Liver (tissue), 3 donors: ENCODE measurements around the gene MIEN1.

Source experiments
- CTCF ChIP-seq: fragments of 150-350 bp; IDR thresholded peaks from 2 replicates; pipeline ENCODE4 v1.5.1; 2017; ENCODE audit warnings: improper control_type of control experiment, low read depth, low read length; ENCODE audit not compliant: missing input control
- FOXA1 ChIP-seq: IDR thresholded peaks from 2 replicates; pipeline ENCODE4 v1.6.1; 2016; ENCODE audit warnings: antibody characterized with exemption
- GABPA ChIP-seq, 2 donors: IDR thresholded peaks in 1 of 2; conservative IDR thresholded peaks in 1 of 2; 2 replicates each; pipeline ENCODE4 v1.6.1; 2016; ENCODE audit warnings: antibody characterized with exemption in 2 of 2, mild to moderate bottlenecking in 1 of 2, moderate library complexity in 1 of 2
- HNF4G ChIP-seq: IDR thresholded peaks from 2 replicates; pipeline ENCODE4 v1.6.1; 2016; ENCODE audit warnings: antibody characterized with exemption
- JUND ChIP-seq, 2 donors: IDR thresholded peaks; 2 replicates each; pipeline ENCODE4 v1.6.1; 2016; ENCODE audit warnings: antibody characterized with exemption in 2 of 2
- NR2F2 ChIP-seq: IDR thresholded peaks from 2 replicates; pipeline ENCODE4 v1.6.1; 2016; ENCODE audit warnings: antibody characterized with exemption
- TAF1 ChIP-seq: conservative IDR thresholded peaks from 2 replicates; pipeline ENCODE4 v1.6.1; 2016; ENCODE audit warnings: antibody characterized with exemption, mild to moderate bottlenecking
- YY1 ChIP-seq: IDR thresholded peaks from 2 replicates; pipeline ENCODE4 v1.6.1; 2016; ENCODE audit warnings: antibody characterized with exemption, mild to moderate bottlenecking
- TF ChIP-seq, protein P1 (sequence below): IDR thresholded peaks from 2 replicates; pipeline ENCODE4 v1.6.1; 2016; ENCODE audit warnings: antibody characterized with exemption, mild to moderate bottlenecking
- TF ChIP-seq, protein P2 (sequence below): IDR thresholded peaks from 2 replicates; pipeline ENCODE4 v1.6.1; 2016; ENCODE audit warnings: antibody characterized with exemption
- donor health status: healthy.
- donor health status: healthy.

- TF ChIP-seq TAF1 = no peak
- no peak for TF ChIP-seq FOXA1
- no peak for TF ChIP-seq CTCF
- TF ChIP-seq NR2F2 = no peak
- TF ChIP-seq YY1 = no peak
- TF ChIP-seq, protein P1, sequence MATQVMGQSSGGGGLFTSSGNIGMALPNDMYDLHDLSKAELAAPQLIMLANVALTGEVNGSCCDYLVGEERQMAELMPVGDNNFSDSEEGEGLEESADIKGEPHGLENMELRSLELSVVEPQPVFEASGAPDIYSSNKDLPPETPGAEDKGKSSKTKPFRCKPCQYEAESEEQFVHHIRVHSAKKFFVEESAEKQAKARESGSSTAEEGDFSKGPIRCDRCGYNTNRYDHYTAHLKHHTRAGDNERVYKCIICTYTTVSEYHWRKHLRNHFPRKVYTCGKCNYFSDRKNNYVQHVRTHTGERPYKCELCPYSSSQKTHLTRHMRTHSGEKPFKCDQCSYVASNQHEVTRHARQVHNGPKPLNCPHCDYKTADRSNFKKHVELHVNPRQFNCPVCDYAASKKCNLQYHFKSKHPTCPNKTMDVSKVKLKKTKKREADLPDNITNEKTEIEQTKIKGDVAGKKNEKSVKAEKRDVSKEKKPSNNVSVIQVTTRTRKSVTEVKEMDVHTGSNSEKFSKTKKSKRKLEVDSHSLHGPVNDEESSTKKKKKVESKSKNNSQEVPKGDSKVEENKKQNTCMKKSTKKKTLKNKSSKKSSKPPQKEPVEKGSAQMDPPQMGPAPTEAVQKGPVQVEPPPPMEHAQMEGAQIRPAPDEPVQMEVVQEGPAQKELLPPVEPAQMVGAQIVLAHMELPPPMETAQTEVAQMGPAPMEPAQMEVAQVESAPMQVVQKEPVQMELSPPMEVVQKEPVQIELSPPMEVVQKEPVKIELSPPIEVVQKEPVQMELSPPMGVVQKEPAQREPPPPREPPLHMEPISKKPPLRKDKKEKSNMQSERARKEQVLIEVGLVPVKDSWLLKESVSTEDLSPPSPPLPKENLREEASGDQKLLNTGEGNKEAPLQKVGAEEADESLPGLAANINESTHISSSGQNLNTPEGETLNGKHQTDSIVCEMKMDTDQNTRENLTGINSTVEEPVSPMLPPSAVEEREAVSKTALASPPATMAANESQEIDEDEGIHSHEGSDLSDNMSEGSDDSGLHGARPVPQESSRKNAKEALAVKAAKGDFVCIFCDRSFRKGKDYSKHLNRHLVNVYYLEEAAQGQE = no peak
- no peak for TF ChIP-seq JUND (IDR thresholded peaks at IDR 0.05)
- TF ChIP-seq HNF4G = no peak
- TF ChIP-seq, protein P2, sequence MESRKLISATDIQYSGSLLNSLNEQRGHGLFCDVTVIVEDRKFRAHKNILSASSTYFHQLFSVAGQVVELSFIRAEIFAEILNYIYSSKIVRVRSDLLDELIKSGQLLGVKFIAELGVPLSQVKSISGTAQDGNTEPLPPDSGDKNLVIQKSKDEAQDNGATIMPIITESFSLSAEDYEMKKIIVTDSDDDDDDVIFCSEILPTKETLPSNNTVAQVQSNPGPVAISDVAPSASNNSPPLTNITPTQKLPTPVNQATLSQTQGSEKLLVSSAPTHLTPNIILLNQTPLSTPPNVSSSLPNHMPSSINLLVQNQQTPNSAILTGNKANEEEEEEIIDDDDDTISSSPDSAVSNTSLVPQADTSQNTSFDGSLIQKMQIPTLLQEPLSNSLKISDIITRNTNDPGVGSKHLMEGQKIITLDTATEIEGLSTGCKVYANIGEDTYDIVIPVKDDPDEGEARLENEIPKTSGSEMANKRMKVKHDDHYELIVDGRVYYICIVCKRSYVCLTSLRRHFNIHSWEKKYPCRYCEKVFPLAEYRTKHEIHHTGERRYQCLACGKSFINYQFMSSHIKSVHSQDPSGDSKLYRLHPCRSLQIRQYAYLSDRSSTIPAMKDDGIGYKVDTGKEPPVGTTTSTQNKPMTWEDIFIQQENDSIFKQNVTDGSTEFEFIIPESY = no peak
- no peak for TF ChIP-seq GABPA (IDR thresholded peaks at IDR 0.05 in 1 of 2, conservative IDR thresholded peaks at IDR 0.05 in 1 of 2)
Observed at GRCh38 chr17:39726617-39727016, 3.7 kb downstream of the MIEN1 start.
